HEK293 (cell line): ENCODE measurements around the gene MMRN2.

ENCODE experiments used
- CTCF ChIA-PET: fragments of 350-600 bp; formaldehyde crosslinking; extraction: SDS; loops from one replicate; lab custom pipeline; 2021; ENCODE audit warnings: antibody characterized with exemption; lab: Yijun Ruan, JAX
- POLR2A ChIA-PET: fragments of 300-600 bp; formaldehyde crosslinking; extraction: SDS; loops from one replicate; lab custom pipeline; 2020; ENCODE audit warnings: antibody characterized with exemption, inconsistent platforms; lab: Yijun Ruan, JAX
- H3K27ac ChIP-seq: fragments of 200-500 bp; sonication (Bioruptor generic); 2 replicates; pipeline ENCODE4 v1.5.1; 2014; ENCODE audit warnings: low read depth, low read length, control low read depth, inconsistent platforms; ENCODE audit errors: extremely low read depth
- H3K36me3 ChIP-seq, 2 experiments: fragments of 200-500 bp in 1 of 2; sonication (Bioruptor generic) in 1 of 2; 1 replicate in 1 of 2; 2 replicates in 1 of 2; pipeline ENCODE4 v1.5.1; 2014 to 2017; ENCODE audit warnings: inconsistent platforms in 2 of 2, low read length in 2 of 2; ENCODE audit not compliant: control insufficient read depth in 2 of 2, insufficient read depth in 1 of 2
- H3K4me1 ChIP-seq: fragments of 200-500 bp; sonication (Bioruptor generic); 2 replicates; pipeline ENCODE4 v1.5.1; 2014; ENCODE audit warnings: mild to moderate bottlenecking, low read length, inconsistent platforms; ENCODE audit not compliant: control insufficient read depth, insufficient read depth
- H3K4me3 ChIP-seq: 2 replicates; pipeline ENCODE4 v1.5.1; 2011; ENCODE audit warnings: low read depth, mild to moderate bottlenecking, control low read depth, low read length, moderate library complexity
- H3K9me3 ChIP-seq: fragments of 200-500 bp; sonication (Bioruptor generic); 2 replicates; pipeline ENCODE4 v1.5.1; 2014; ENCODE audit warnings: low read depth, low read length, inconsistent platforms; ENCODE audit not compliant: control insufficient read depth, insufficient read depth
- PRDM6 ChIP-seq: fragments of 450-650 bp; formaldehyde crosslinking; IDR thresholded peaks from 2 replicates; pipeline ENCODE4 v1.5.1; 2017; ENCODE audit warnings: missing biosample characterization, missing genetic modification characterization
- TRIM28 ChIP-seq: IDR thresholded peaks from 2 replicates; pipeline ENCODE4 v1.6.1; 2011; ENCODE audit warnings: low read length, control low read depth, borderline replicate concordance
- YY1 ChIP-seq: fragments of 450-650 bp; formaldehyde crosslinking; IDR thresholded peaks from 2 replicates; pipeline ENCODE4 v1.5.1; 2018; ENCODE audit warnings: missing biosample characterization, missing genetic modification characterization
- YY2 ChIP-seq: fragments of 450-650 bp; formaldehyde crosslinking; IDR thresholded peaks from 2 replicates; pipeline ENCODE4 v1.5.1; 2016; ENCODE audit warnings: missing biosample characterization, missing genetic modification characterization
- ZBTB6 ChIP-seq: fragments of 450-650 bp; formaldehyde crosslinking; IDR thresholded peaks from 2 replicates; pipeline ENCODE4 v1.5.1; 2017; ENCODE audit warnings: missing biosample characterization, missing genetic modification characterization
- ZNF10 ChIP-seq: fragments of 450-650 bp; formaldehyde crosslinking; IDR thresholded peaks from 2 replicates; pipeline ENCODE4 v1.5.1; 2017; ENCODE audit warnings: missing biosample characterization, missing genetic modification characterization
- ZNF138 ChIP-seq: fragments of 450-650 bp; formaldehyde crosslinking; IDR thresholded peaks from 2 replicates; pipeline ENCODE4 v1.5.1; 2016; ENCODE audit warnings: missing biosample characterization, missing genetic modification characterization, borderline replicate concordance
- ZNF184 ChIP-seq: fragments of 450-650 bp; IDR thresholded peaks from 2 replicates; pipeline ENCODE4 v1.5.1; 2018; ENCODE audit warnings: missing biosample characterization, mild to moderate bottlenecking, missing genetic modification characterization
- ZNF19 ChIP-seq: fragments of 450-650 bp; formaldehyde crosslinking; IDR thresholded peaks from 2 replicates; pipeline ENCODE4; 2016; ENCODE audit warnings: missing biosample characterization, missing genetic modification characterization, low read depth
- ZNF324 ChIP-seq: fragments of 450-650 bp; formaldehyde crosslinking; IDR thresholded peaks from 2 replicates; pipeline ENCODE4 v1.5.1; 2016; ENCODE audit warnings: missing biosample characterization, missing genetic modification characterization
- ZNF394 ChIP-seq: fragments of 450-650 bp; formaldehyde crosslinking; IDR thresholded peaks from 2 replicates; pipeline ENCODE4 v1.5.1; 2016; ENCODE audit warnings: missing biosample characterization, missing genetic modification characterization, mild to moderate bottlenecking, moderate library complexity, borderline replicate concordance
- ZNF398 ChIP-seq: fragments of 450-650 bp; formaldehyde crosslinking; IDR thresholded peaks from 2 replicates; pipeline ENCODE4 v1.5.1; 2017; ENCODE audit warnings: missing biosample characterization, missing genetic modification characterization
- ZNF416 ChIP-seq: fragments of 450-650 bp; formaldehyde crosslinking; IDR thresholded peaks from 2 replicates; pipeline ENCODE4 v1.5.1; 2016; ENCODE audit warnings: missing biosample characterization, missing genetic modification characterization
- ZNF785 ChIP-seq: fragments of 450-650 bp; formaldehyde crosslinking; IDR thresholded peaks from 2 replicates; pipeline ENCODE4 v1.5.1; 2016; ENCODE audit warnings: missing biosample characterization, missing genetic modification characterization
- ZNF792 ChIP-seq: fragments of 450-650 bp; formaldehyde crosslinking; IDR thresholded peaks from 2 replicates; pipeline ENCODE4 v1.5.1; 2016; ENCODE audit warnings: missing biosample characterization, missing genetic modification characterization
- TF ChIP-seq, protein P1 (sequence below): fragments of 450-650 bp; formaldehyde crosslinking; IDR thresholded peaks from 2 replicates; pipeline ENCODE4 v1.5.1; 2017; ENCODE audit warnings: missing biosample characterization, missing genetic modification characterization
- TF ChIP-seq, protein P2 (sequence below): fragments of 450-650 bp; IDR thresholded peaks from 2 replicates; pipeline ENCODE4 v1.5.1; 2018; ENCODE audit warnings: missing biosample characterization, mild to moderate bottlenecking, missing genetic modification characterization
- TF ChIP-seq, protein P3 (sequence below): fragments of 450-650 bp; formaldehyde crosslinking; IDR thresholded peaks from 2 replicates; pipeline ENCODE4 v1.5.1; 2016; ENCODE audit warnings: missing biosample characterization, missing genetic modification characterization

MMRN2 gene

GRCh38 chr10:86900955-86901354, 56.5 kb downstream of the MMRN2 start:
- no peaks in the 10 kb centered on the region; the same call in none of the 2 replicates for H3K9me3 ChIP-seq
- ChIA-PET POLR2A (interaction anchor here (2.6 kb wide), 1 partner anchor 144 kb away, joined by 9 read pairs; the partner anchor contains the start of gene BMPR1A), CTCF (interaction anchor here (1.3 to 6.2 kb wide), 4 partner anchors 130 to 213 kb away, joined by 4 to 34 read pairs (median 10); no protein-coding TSS in a partner anchor)
- no peak overlapping the region for H3K4me3 ChIP-seq
- no peaks in the 10 kb centered on the region for H3K4me1 ChIP-seq
- H3K36me3 ChIP-seq = peaks cover 18 to 46% of the 10 kb centered on the region in 2 experiments
- TF ChIP-seq, protein P1, sequence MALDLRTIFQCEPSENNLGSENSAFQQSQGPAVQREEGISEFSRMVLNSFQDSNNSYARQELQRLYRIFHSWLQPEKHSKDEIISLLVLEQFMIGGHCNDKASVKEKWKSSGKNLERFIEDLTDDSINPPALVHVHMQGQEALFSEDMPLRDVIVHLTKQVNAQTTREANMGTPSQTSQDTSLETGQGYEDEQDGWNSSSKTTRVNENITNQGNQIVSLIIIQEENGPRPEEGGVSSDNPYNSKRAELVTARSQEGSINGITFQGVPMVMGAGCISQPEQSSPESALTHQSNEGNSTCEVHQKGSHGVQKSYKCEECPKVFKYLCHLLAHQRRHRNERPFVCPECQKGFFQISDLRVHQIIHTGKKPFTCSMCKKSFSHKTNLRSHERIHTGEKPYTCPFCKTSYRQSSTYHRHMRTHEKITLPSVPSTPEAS (tag by site-specific recombination) = no peak
- TF ChIP-seq ZNF394 (tag by site-specific recombination) = no peak
- TF ChIP-seq, protein P2, sequence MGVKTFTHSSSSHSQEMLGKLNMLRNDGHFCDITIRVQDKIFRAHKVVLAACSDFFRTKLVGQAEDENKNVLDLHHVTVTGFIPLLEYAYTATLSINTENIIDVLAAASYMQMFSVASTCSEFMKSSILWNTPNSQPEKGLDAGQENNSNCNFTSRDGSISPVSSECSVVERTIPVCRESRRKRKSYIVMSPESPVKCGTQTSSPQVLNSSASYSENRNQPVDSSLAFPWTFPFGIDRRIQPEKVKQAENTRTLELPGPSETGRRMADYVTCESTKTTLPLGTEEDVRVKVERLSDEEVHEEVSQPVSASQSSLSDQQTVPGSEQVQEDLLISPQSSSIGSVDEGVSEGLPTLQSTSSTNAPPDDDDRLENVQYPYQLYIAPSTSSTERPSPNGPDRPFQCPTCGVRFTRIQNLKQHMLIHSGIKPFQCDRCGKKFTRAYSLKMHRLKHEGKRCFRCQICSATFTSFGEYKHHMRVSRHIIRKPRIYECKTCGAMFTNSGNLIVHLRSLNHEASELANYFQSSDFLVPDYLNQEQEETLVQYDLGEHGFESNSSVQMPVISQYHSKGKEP (tag by site-specific recombination) = no peak
- no peak for TF ChIP-seq ZNF785 (tag by site-specific recombination)
- TF ChIP-seq ZNF19 (tag by site-specific recombination) = no peak
- no peak for TF ChIP-seq ZNF10
- TF ChIP-seq PRDM6 (tag by site-specific recombination) = no peak
- TF ChIP-seq YY1 = no peak
- no peak for TF ChIP-seq ZNF138 (tag by site-specific recombination)
- TF ChIP-seq, protein P3, sequence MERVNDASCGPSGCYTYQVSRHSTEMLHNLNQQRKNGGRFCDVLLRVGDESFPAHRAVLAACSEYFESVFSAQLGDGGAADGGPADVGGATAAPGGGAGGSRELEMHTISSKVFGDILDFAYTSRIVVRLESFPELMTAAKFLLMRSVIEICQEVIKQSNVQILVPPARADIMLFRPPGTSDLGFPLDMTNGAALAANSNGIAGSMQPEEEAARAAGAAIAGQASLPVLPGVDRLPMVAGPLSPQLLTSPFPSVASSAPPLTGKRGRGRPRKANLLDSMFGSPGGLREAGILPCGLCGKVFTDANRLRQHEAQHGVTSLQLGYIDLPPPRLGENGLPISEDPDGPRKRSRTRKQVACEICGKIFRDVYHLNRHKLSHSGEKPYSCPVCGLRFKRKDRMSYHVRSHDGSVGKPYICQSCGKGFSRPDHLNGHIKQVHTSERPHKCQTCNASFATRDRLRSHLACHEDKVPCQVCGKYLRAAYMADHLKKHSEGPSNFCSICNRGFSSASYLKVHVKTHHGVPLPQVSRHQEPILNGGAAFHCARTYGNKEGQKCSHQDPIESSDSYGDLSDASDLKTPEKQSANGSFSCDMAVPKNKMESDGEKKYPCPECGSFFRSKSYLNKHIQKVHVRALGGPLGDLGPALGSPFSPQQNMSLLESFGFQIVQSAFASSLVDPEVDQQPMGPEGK (tag by site-specific recombination) = no peak
- TF ChIP-seq ZNF324 (tag by site-specific recombination) = no peak
- no peak for TF ChIP-seq ZNF416
- no peak for TF ChIP-seq ZNF184
- TF ChIP-seq ZNF792 (tag by site-specific recombination) = no peak
- no peak for TF ChIP-seq ZNF398
- TF ChIP-seq TRIM28 = no peak
- no peak for TF ChIP-seq ZBTB6 (tag by site-specific recombination)
- no peak for TF ChIP-seq YY2 (tag by site-specific recombination)
- TF ChIP-seq, all 188 proteins: peak for 0
- no peak overlapping the region for H3K27ac ChIP-seq
